Lower leg skin (tissue), 3 donors: ENCODE data around the gene ARHGAP45.

Source experiments
- CTCF ChIP-seq, 3 donors: fragments of 450-650 bp; IDR thresholded peaks; one replicate each; pipeline ENCODE4 v1.5.1; 2016; ENCODE audit warnings: antibody characterized with exemption in 3 of 3, mild to moderate bottlenecking in 3 of 3, moderate library complexity in 2 of 3
- POLR2A ChIP-seq, 2 donors: fragments of 450-650 bp; IDR thresholded peaks; one replicate each; pipeline ENCODE4 v1.6.1; 2016 to 2017; ENCODE audit warnings: antibody characterized with exemption in 2 of 2, mild to moderate bottlenecking in 1 of 2, moderate library complexity in 1 of 2

GRCh38 chr19:1103132-1103707 lies 36.3 kb downstream of the ARHGAP45 start:
- TF ChIP-seq POLR2A (IDR thresholded peaks at IDR 0.05) (no peak), CTCF (IDR thresholded peaks at IDR 0.05) (no peak)
